Smooth muscle cell (in vitro differentiated cells): ENCODE measurements around the gene OSBPL10. TPM values are rescaled to one million over a fixed set of nuclear protein-coding genes. Genes with fewer than 3 reads are reported as not detected.

Experiments
- DNase-seq: peaks from one replicate; lab custom pipeline; 2025; ENCODE audit not compliant: unreplicated experiment; lab: John Stamatoyannopoulos, UW
- H2AFZ ChIP-seq: fragments of 200-600 bp; sonication (generic); 2 replicates; pipeline ENCODE4 v1.6.0; 2016; ENCODE audit warnings: antibody characterized with exemption, low read depth, mild to moderate bottlenecking
- H3F3A ChIP-seq: fragments of 200-600 bp; sonication (generic); 2 replicates; pipeline ENCODE4 v1.6.0; 2017; ENCODE audit warnings: antibody characterized with exemption, low read depth
- H3K27ac ChIP-seq: fragments of 200-600 bp; sonication (generic); 2 replicates; pipeline ENCODE4 v1.5.1; 2016; ENCODE audit warnings: low read depth, mild to moderate bottlenecking
- H3K27me3 ChIP-seq: fragments of 200-600 bp; sonication (generic); 2 replicates; pipeline ENCODE4 v1.6.1; 2016; ENCODE audit warnings: low read depth, mild to moderate bottlenecking
- H3K36me3 ChIP-seq: fragments of 200-600 bp; sonication (generic); 2 replicates; pipeline ENCODE4 v1.5.1; 2016; ENCODE audit warnings: low read depth
- H3K4me1 ChIP-seq: fragments of 200-600 bp; sonication (generic); 2 replicates; pipeline ENCODE4 v1.5.1; 2016; ENCODE audit warnings: low read depth
- H3K4me2 ChIP-seq: fragments of 200-600 bp; sonication (generic); 2 replicates; pipeline ENCODE4 v1.6.0; 2016; ENCODE audit warnings: mild to moderate bottlenecking
- H3K4me3 ChIP-seq: fragments of 200-600 bp; sonication (generic); 2 replicates; pipeline ENCODE4 v1.5.1; 2016; ENCODE audit warnings: mild to moderate bottlenecking
- H3K79me2 ChIP-seq: fragments of 200-600 bp; sonication (generic); 2 replicates; pipeline ENCODE4 v1.6.0; 2016; ENCODE audit warnings: low read depth, mild to moderate bottlenecking
- H3K9ac ChIP-seq: fragments of 200-600 bp; sonication (generic); 2 replicates; pipeline ENCODE4 v1.6.0; 2016; ENCODE audit warnings: low read depth
- H3K9me3 ChIP-seq: fragments of 200-600 bp; sonication (generic); replicated peaks from 2 replicates; pipeline ENCODE4 v1.5.1; 2016; ENCODE audit warnings: low read depth
- H4K20me1 ChIP-seq: fragments of 200-600 bp; sonication (generic); 2 replicates; pipeline ENCODE4 v1.6.0; 2016; ENCODE audit warnings: low read depth
- WGBS: methylation state at CpG from one replicate; pipeline ENCODE4 v1.1.7; 2016; ENCODE audit warnings: low lambda C conversion rate; 5-methylcytosine and 5-hydroxymethylcytosine counted together
- polyA plus RNA-seq: library from polyadenylated mRNA; unstranded; fragments of >200 nt; fragmentation: Nextera tagmentation; extraction: Ambion mirVana; gene quantifications from 2 replicates; pipeline ENCODE4 v1.2.1, GENCODE V29; 2016
- total RNA-seq: library from RNA; depleted of rRNA; stranded (reverse); fragments of >200 nt; gene quantifications from 2 replicates; pipeline ENCODE4 v1.2.3, GENCODE V29; 2014
- TF ChIP-seq, protein P1 (sequence below): fragments of 200-600 bp; sonication (generic); IDR thresholded peaks from 2 replicates; pipeline ENCODE4 v1.5.1; 2017; ENCODE audit warnings: borderline replicate concordance, mild to moderate bottlenecking, antibody characterized with exemption; ENCODE audit not compliant: insufficient read depth, poor library complexity, severe bottlenecking

The OSBPL10 gene
- total and polyA plus RNA-seq, 2 experiments from 2014 or later = 48.9 to 91.5 TPM

DNA sequence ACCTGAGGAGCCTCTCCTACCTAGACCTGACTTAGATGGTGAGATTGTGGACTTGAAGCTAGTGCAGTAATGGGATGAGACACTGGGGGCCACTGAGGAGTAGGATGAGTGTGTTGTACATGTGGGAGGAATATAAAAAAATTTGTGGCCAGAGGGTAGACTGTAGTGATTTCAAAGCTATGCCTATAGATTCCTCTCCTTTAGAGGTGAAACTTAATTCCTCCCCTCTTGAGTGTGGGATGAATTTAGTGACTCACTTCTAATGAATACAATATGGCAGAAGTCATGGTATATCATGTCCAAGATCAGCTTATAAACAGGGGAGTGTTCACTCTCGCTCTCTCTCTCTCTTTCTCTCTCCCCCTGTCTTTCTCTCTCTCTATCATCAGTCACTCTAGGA, 7.2 kb upstream of the OSBPL10 start:
- TF ChIP-seq, protein P1, sequence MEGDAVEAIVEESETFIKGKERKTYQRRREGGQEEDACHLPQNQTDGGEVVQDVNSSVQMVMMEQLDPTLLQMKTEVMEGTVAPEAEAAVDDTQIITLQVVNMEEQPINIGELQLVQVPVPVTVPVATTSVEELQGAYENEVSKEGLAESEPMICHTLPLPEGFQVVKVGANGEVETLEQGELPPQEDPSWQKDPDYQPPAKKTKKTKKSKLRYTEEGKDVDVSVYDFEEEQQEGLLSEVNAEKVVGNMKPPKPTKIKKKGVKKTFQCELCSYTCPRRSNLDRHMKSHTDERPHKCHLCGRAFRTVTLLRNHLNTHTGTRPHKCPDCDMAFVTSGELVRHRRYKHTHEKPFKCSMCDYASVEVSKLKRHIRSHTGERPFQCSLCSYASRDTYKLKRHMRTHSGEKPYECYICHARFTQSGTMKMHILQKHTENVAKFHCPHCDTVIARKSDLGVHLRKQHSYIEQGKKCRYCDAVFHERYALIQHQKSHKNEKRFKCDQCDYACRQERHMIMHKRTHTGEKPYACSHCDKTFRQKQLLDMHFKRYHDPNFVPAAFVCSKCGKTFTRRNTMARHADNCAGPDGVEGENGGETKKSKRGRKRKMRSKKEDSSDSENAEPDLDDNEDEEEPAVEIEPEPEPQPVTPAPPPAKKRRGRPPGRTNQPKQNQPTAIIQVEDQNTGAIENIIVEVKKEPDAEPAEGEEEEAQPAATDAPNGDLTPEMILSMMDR = no peak
- H3K27ac ChIP-seq = no peak overlapping the region
- H3K4me2 ChIP-seq = no peak overlapping the region
- no peaks in the 10 kb centered on the region for H4K20me1 ChIP-seq
- no peak overlapping the region for H3K4me3 ChIP-seq
- WGBS = 100% methylated on average over 1 of the region's 1 CpG
- H3K9me3 ChIP-seq = peaks cover 12% of the 10 kb centered on the region
- no peaks in the 10 kb centered on the region for H3K4me1 ChIP-seq
- H3K79me2 ChIP-seq = no peaks in the 10 kb centered on the region
- peaks cover 4% of the 10 kb centered on the region for H3F3A ChIP-seq
- no peaks in the 10 kb centered on the region for H3K27me3 ChIP-seq
- no peak for DNase-seq
- H2AFZ ChIP-seq = no peak overlapping the region
- no peak overlapping the region for H3K9ac ChIP-seq
- peaks cover 9% of the 10 kb centered on the region for H3K36me3 ChIP-seq

- no peaks in the 10 kb centered on the region for H3K4me1 ChIP-seq
- TF ChIP-seq, protein P1 = no peak
- H2AFZ ChIP-seq = no peak overlapping the region
- H3K9ac ChIP-seq = no peak overlapping the region
- H3K36me3 ChIP-seq = peaks cover 9% of the 10 kb centered on the region
- H3K9me3 ChIP-seq = peaks cover 8% of the 10 kb centered on the region
- no peaks in the 10 kb centered on the region for H4K20me1 ChIP-seq
- DNase-seq = no peak
- H3K27me3 ChIP-seq = no peaks in the 10 kb centered on the region
- WGBS = 100% methylated on average over 2 of the region's 2 CpGs
- H3K79me2 ChIP-seq = no peaks in the 10 kb centered on the region
- no peak overlapping the region for H3K4me2 ChIP-seq
- no peak overlapping the region for H3K27ac ChIP-seq
- H3K4me3 ChIP-seq = no peak overlapping the region
- peaks cover 12% of the 10 kb centered on the region for H3F3A ChIP-seq
Measured at GRCh38 chr3:31985831-31986230, 4.8 kb upstream of the OSBPL10 start.

- no peak for DNase-seq
- H2AFZ ChIP-seq = no peak overlapping the region
- H3K79me2 ChIP-seq = peaks cover 9% of the 10 kb centered on the region
- H3K4me3 ChIP-seq = no peak overlapping the region
- H3K4me1 ChIP-seq = peaks cover 7% of the 10 kb centered on the region
- TF ChIP-seq, protein P1 = no peak
- H3K9ac ChIP-seq = no peak overlapping the region
- peaks cover 16% of the 10 kb centered on the region for H3F3A ChIP-seq
- H3K27me3 ChIP-seq = no peaks in the 10 kb centered on the region
- peak overlapping the region; percentile 42 for H3K27ac ChIP-seq
- no peak overlapping the region for H3K4me2 ChIP-seq
- H3K9me3 ChIP-seq = no peaks in the 10 kb centered on the region
- no peaks in the 10 kb centered on the region for H4K20me1 ChIP-seq
- no peaks in the 10 kb centered on the region for H3K36me3 ChIP-seq
- 86% methylated on average over 4 of the region's 4 CpGs for WGBS
Measured at GRCh38 chr3:31984321-31984720, 3.3 kb upstream of the OSBPL10 start.

DNA sequence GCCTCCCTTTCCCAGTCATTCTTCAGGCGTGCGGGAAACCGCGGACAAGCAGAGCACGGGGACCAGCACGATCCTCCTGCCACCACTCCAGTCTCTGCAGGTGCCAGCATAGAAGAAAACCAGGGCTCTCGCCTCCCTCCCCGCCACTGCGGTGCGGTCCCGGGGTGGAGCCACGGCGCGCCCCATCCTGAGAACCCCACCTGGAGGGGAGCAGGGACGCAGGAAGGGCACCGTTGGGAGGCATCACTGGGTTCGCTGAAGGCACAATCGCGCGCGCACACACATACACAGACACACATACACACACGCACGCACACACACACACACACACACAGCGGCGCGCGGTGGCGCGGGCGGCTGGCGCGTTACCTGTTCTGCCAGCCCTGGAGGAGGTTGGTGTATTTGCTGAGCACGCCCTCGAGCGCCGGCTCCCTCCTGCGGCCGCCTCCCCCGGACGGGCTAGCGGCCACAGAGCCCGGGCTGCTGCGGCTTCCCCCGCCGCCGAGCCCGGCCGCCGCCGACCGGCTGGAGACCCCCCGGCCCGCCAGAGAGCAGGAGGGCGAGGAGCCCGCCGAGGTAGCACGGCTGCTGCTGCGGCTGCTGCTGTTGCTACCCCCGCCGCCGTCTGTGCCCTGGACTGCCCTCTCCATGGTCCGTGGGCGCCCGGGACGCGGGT, 394 bp downstream of the OSBPL10 start:
- Histone ChIP-seq H2AFZ (peak overlapping the region; percentile 37), H3K9me3 (no peaks in the 10 kb centered on the region), H3K36me3 (no peaks in the 10 kb centered on the region), H3F3A (peaks cover 30% of the 10 kb centered on the region), H3K27me3 (no peaks in the 10 kb centered on the region), H3K9ac (peak overlapping the region; percentile 76), H3K27ac (peak overlapping the region; percentile 71), H4K20me1 (peaks cover 15% of the 10 kb centered on the region), H3K4me2 (peak overlapping the region; percentile 93), H3K79me2 (peaks cover 45% of the 10 kb centered on the region), H3K4me1 (peaks cover 20% of the 10 kb centered on the region), H3K4me3 (peak overlapping the region; percentile 85)
- TF ChIP-seq, protein P1 = peak; percentile 5
- DNase-seq = peak; percentile 48
- WGBS = under 1% methylated on average over 55 of the region's 66 CpGs
